Central memory CD8-positive, alpha-beta T cell (primary cell): ENCODE measurements around the gene MRPL55.

ENCODE experiments used
- ATAC-seq: fragments of 150-1000 bp; cut with Tn5 transposase; replicated peaks from 2 replicates; pipeline ENCODE4 v1.10.0; 2022; ENCODE audit warnings: mild to moderate bottlenecking, moderate FRiP score, moderate number of reproducible peaks; ENCODE audit not compliant: poor library complexity, severe bottlenecking; ENCODE audit errors: extremely low read depth
- DNase-seq, 2 donors: peaks; one replicate each; pipeline ENCODE4 v3.0.0; 2021; ENCODE audit warnings: low spot score in 2 of 2
- H3K27ac Mint-ChIP-seq: one replicate; pipeline ENCODE4 v1.8.0; 2022; ENCODE audit warnings: low read depth, mild to moderate bottlenecking, moderate library complexity, mixed read lengths
- H3K27me3 Mint-ChIP-seq: one replicate; pipeline ENCODE4 v1.8.0; 2022; ENCODE audit warnings: mixed read lengths
- H3K36me3 Mint-ChIP-seq: one replicate; pipeline ENCODE4 v1.8.0; 2022; ENCODE audit warnings: mild to moderate bottlenecking, moderate library complexity, mixed read lengths; ENCODE audit not compliant: insufficient read depth
- H3K4me1 Mint-ChIP-seq: one replicate; pipeline ENCODE4 v1.8.0; 2022; ENCODE audit warnings: mixed read lengths
- H3K4me3 Mint-ChIP-seq: one replicate; pipeline ENCODE4 v1.8.0; 2022; ENCODE audit warnings: mild to moderate bottlenecking, moderate library complexity, mixed read lengths
- H3K9me3 Mint-ChIP-seq: one replicate; pipeline ENCODE4 v1.8.0; 2022; ENCODE audit warnings: mixed read lengths

MRPL55 gene

DNA sequence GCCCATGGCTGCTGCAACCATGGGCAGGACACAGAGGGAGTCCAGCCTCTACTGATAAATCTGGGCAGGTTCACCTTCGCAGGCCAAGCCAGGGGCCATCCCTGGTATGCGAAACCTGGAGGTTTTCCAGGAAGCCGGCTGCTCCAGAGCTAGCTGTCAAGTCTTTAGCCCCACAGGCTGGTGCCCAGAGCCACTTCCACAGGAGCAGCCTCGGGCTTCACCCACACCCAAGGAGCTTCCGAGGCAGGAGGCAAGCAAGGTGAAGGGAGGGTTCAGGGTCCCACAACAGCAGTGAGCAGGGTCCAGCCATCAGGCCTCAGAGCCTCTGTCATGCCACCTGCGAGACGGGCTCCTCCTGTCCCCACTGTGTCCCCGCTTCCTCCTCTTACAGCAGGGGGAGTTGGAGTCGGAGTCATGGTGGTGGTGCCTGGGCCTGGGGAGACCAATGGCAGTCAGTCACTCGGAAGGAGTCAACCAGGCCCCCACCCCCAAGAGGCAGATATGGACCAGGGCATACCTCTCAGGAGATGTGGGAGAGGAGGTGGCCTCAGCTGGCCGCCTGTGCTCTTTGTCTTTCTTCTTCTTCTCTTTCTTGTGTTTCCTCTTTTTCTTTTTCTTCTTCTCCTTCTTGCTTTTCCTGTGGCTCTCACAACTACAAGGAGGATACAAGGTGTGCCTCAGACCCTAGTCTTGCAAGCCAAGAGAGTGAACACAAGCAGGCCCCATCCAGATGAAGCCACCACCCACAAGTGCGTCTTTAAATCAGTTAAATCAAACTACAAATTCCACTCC, 8.1 kb downstream of the MRPL55 start:
- no peak for ATAC-seq
- H3K36me3 Mint-ChIP-seq, result peaks cover 64% of the 10 kb centered on the region
- no peak for DNase-seq

GRCh38 chr1:228099331-228099732, 9.8 kb downstream of the MRPL55 start:
- DNase-seq (no peak), ATAC-seq (no peak)
- Mint-ChIP-seq H3K27ac (peak overlapping the region; percentile 51), H3K9me3 (peaks cover 8% of the 10 kb centered on the region), H3K27me3 (no peaks in the 10 kb centered on the region), H3K4me3 (no peak overlapping the region), H3K36me3 (peaks cover 67% of the 10 kb centered on the region), H3K4me1 (peaks cover 43% of the 10 kb centered on the region)

More for the DNA sequence above, 8.1 kb downstream of the MRPL55 start:
- no peaks in the 10 kb centered on the region for H3K27me3 Mint-ChIP-seq
- peak overlapping the region; percentile 90 for H3K4me3 Mint-ChIP-seq
- H3K4me1 Mint-ChIP-seq, result peaks cover 26% of the 10 kb centered on the region
- peak overlapping the region; percentile 96 for H3K27ac Mint-ChIP-seq
- H3K9me3 Mint-ChIP-seq, result no peaks in the 10 kb centered on the region

GRCh38 chr1:228098323-228098931, 10.7 kb downstream of the MRPL55 start:
- no peaks in the 10 kb centered on the region for H3K27me3 Mint-ChIP-seq
- ATAC-seq (no peak), DNase-seq (no peak)
- peak overlapping the region; percentile 6 for H3K4me3 Mint-ChIP-seq
- H3K36me3 Mint-ChIP-seq, result peaks cover 64% of the 10 kb centered on the region
- H3K9me3 Mint-ChIP-seq, result peaks cover 8% of the 10 kb centered on the region
- H3K27ac Mint-ChIP-seq, result peak overlapping the region; percentile 70
- H3K4me1 Mint-ChIP-seq, result peaks cover 39% of the 10 kb centered on the region

DNA sequence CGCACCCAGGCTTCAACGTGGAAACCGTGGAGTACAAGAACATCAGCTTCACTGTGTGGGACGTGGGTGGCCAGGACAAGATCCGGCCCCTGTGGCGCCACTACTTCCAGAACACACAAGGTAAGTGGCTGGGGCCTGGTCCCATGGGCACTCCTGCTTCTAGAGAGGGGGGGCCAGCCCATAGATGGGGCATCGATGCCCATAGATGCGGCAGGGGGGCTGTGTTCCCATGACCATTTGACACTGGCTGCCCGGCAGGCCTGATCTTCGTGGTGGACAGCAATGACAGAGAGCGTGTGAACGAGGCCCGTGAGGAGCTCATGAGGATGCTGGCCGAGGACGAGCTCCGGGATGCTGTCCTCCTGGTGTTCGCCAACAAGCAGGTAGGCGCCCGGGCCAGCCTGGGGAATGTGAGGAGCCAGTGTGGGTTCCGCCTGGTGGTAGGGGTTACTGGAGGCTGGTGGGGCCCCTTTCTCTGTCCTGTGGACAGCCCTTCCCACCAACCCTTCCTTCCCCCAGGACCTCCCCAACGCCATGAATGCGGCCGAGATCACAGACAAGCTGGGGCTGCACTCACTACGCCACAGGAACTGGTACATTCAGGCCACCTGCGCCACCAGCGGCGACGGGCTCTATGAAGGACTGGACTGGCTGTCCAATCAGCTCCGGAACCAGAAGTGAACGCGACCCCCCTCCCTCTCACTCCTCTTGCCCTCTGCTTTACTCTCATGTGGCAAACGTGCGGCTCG, 11.6 kb downstream of the MRPL55 start:
- no peaks in the 10 kb centered on the region for H3K27me3 Mint-ChIP-seq
- H3K27ac Mint-ChIP-seq, result peak overlapping the region; percentile 70
- DNase-seq, result no peak
- H3K9me3 Mint-ChIP-seq, result peaks cover 8% of the 10 kb centered on the region
- no peak for ATAC-seq
- H3K4me1 Mint-ChIP-seq, result peaks cover 38% of the 10 kb centered on the region
- H3K4me3 Mint-ChIP-seq, result no peak overlapping the region
- peaks cover 61% of the 10 kb centered on the region for H3K36me3 Mint-ChIP-seq

DNA sequence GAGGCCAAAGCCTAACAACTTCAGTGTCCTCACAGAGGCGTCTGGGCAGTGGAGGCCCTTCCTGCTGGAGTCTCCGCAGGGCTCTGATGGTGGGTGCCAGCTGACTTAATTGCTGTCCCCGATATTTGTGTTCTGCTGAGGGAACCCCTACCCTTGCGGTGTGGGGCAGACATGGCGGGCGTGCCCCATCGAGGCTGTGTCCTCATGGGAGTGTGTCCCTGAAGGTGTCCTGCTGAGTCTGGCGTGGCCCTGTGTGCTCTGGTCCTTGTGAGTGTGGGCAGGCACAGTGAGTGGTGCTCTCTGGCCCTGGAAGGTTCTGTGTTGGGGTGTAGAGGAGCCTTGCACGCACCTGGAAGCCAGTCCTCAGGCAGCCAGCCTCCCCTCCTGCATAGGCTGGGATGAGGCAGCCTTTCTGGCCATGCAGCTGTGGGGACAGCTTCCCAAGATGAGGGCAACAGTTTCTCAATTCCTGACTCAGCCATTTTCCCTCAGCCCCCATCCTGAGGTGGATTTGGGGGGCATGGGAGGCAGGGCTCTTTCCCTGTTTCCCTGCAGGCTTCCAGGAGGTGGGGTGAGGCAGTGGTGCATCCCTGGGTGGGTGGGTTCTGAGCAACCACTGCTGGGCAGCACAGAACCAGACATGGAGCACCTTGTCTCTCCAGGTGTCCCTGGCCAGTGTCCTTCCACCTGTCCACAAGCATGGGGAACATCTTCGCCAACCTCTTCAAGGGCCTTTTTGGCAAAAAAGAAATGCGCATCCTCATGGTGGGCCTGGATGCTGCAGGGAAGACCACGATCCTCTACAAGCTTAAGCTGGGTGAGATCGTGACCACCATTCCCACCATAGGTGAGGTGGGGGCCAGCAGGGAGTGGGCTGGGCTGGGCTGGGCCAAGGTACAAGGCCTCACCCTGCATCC, 12.4 kb downstream of the MRPL55 start:
- peaks cover 8% of the 10 kb centered on the region for H3K9me3 Mint-ChIP-seq
- DNase-seq, result no peak
- peak overlapping the region; percentile 70 for H3K27ac Mint-ChIP-seq
- peaks cover 45% of the 10 kb centered on the region for H3K4me1 Mint-ChIP-seq
- peaks cover 62% of the 10 kb centered on the region for H3K36me3 Mint-ChIP-seq
- no peak overlapping the region for H3K4me3 Mint-ChIP-seq
- no peak for ATAC-seq
- H3K27me3 Mint-ChIP-seq, result no peaks in the 10 kb centered on the region

- Mint-ChIP-seq H3K4me1 (peaks cover 45% of the 10 kb centered on the region), H3K4me3 (no peak overlapping the region), H3K27me3 (no peaks in the 10 kb centered on the region), H3K9me3 (peaks cover 8% of the 10 kb centered on the region), H3K27ac (peak overlapping the region; percentile 33), H3K36me3 (peaks cover 59% of the 10 kb centered on the region)
- DNase-seq (no peak), ATAC-seq (no peak)
Observed at GRCh38 chr1:228095938-228096337, 13.2 kb downstream of the MRPL55 start.

DNA sequence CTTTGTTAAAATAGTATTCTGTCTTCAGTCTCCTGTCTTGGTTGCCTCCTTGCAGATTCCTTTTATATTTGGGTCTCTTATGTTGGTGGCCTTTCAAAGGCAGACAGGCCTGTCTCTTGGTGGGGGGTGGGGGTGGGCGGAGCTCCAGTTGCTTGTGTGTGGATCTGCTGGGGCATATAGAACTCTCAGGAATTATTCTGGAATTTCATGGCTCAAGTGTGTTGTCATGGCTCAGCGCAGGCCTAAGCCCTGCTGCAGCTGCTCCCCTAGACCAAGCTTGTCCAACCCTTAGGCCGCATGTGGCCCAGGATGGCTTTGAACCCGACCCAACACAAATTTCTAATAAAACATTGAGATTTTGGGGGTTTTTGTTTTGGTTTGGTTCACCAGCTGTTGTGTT, 13.9 kb downstream of the MRPL55 start:
- Mint-ChIP-seq H3K27ac (peak overlapping the region; percentile 33), H3K4me3 (peak overlapping the region; percentile 30), H3K36me3 (peaks cover 57% of the 10 kb centered on the region), H3K4me1 (peaks cover 52% of the 10 kb centered on the region), H3K27me3 (no peaks in the 10 kb centered on the region), H3K9me3 (peaks cover 8% of the 10 kb centered on the region)
- DNase-seq, result no peak
- ATAC-seq, result no peak

GRCh38 chr1:228094432-228095016, 14.6 kb downstream of the MRPL55 start:
- DNase-seq, result no peak
- ATAC-seq, result no peak
- Mint-ChIP-seq H3K9me3 (peaks cover 8% of the 10 kb centered on the region), H3K4me1 (peaks cover 57% of the 10 kb centered on the region), H3K27me3 (no peaks in the 10 kb centered on the region), H3K27ac (peak overlapping the region; percentile 67), H3K36me3 (peaks cover 52% of the 10 kb centered on the region), H3K4me3 (peak overlapping the region; percentile 30)

DNA sequence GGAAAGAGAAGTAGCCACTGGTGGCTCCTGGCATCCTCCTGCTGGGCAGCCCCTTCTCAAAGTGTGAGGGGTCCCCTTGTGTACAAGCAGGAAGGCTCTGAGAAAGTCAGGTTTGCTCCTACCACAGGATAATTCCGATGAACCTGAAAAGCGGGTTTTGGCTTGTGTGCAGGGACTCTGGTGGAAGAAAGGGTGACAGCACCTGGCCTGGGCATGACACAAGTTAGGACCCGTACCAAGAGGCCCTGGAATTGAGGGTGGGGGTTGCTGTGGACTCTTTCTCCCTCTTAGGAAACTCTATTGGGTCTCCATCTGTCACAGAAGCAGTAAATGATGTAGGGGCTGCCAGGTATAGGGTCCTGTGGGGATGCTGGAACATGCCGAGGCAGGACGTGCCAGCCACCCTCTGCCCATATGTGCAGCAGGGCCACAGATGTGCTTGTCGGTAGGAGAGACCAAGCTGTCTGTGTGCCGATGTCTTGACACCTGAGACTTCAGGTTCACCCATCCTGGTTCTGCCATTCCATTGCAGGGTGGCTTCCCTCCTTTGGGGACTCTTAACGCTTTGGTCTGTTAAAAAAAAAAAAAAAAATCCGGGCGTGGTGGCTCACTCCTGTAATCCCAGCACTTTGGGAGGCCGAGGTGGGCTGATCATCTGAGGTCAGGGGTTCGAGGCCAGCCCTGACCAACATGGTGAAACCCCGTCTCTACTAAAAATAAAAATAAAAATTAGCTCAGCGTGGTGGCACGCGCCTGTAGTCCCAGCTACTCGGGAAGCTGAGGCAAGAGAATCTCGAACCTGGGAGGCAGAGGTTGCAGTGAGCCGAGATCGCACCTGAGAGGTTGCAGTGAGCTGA, 15.8 kb downstream of the MRPL55 start:
- Mint-ChIP-seq H3K9me3 (peaks cover 8% of the 10 kb centered on the region), H3K4me1 (peaks cover 64% of the 10 kb centered on the region), H3K27ac (no peak overlapping the region), H3K4me3 (no peak overlapping the region), H3K36me3 (peaks cover 49% of the 10 kb centered on the region), H3K27me3 (no peaks in the 10 kb centered on the region)
- DNase-seq (no peak), ATAC-seq (no peak)

DNA sequence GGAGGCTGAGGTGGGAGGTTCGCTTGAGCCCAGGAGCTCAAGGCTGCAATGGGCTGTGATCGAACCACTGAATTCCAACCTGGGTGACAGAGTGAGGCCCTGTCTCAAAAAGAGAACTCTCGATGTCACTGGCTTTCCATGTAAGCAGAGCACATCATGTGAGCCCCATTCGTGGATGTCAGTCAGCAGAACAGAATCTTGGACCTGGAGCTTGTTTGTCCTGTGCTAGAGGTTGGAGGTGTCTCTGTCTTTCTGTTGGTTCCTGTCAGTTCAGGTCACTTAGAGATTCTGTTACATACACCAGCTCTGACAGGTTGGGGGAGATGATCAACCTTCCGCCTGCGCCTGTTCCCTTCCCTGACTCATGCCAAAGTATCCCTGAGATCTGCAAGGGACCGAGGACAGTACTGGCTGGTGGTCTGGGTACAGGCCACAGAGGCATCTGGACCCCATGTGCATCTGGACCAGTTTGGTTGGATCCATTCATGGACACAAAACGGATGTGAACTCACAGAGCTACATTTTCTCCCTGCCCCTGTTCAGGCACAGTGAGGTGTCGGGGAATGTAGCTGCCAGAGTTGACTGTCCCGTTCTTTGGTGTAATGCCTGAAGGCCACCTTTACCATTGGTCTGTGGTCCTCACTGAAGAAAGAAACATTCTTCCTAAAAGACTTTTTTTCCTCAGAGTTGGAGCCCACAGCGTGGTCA, 16.6 kb downstream of the MRPL55 start:
- peaks cover 72% of the 10 kb centered on the region for H3K4me1 Mint-ChIP-seq
- peaks cover 8% of the 10 kb centered on the region for H3K9me3 Mint-ChIP-seq
- H3K27me3 Mint-ChIP-seq, result no peaks in the 10 kb centered on the region
- no peak overlapping the region for H3K4me3 Mint-ChIP-seq
- ATAC-seq (no peak), DNase-seq (no peak)
- peaks cover 49% of the 10 kb centered on the region for H3K36me3 Mint-ChIP-seq
- H3K27ac Mint-ChIP-seq, result no peak overlapping the region

DNA sequence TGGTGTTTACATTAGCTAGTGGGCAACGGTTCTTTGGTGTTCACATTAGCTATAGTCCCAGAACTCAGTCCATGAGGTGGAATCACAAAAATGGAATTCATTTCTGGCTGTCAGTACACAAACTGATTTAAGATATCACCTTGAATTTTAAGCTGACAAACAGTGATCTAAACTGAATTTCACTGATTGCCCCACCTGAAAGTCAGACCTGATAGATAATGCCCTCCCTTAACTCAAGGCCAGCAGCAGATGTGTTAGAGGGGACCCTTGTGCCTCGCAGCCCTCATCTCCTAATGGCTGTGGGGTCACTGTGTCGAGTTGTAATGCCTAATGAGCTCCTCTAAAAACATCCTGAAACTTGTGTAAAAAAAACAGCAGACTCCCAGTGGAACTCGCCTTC, 18.0 kb downstream of the MRPL55 start:
- DNase-seq (no peak), ATAC-seq (no peak)
- no peaks in the 10 kb centered on the region for H3K27me3 Mint-ChIP-seq
- peaks cover 40% of the 10 kb centered on the region for H3K36me3 Mint-ChIP-seq
- peak overlapping the region; percentile 91 for H3K4me3 Mint-ChIP-seq
- peaks cover 86% of the 10 kb centered on the region for H3K4me1 Mint-ChIP-seq
- H3K27ac Mint-ChIP-seq, result peak overlapping the region; percentile 8
- peaks cover 8% of the 10 kb centered on the region for H3K9me3 Mint-ChIP-seq
